ENCODE results near the gene TASOR2. TPM values are rescaled to one million over a fixed set of nuclear protein-coding genes. Genes with fewer than 3 reads are reported as not detected.

Gene TASOR2
- total RNA-seq, 1 donor from 2014 or later, result 102 TPM

DNA sequence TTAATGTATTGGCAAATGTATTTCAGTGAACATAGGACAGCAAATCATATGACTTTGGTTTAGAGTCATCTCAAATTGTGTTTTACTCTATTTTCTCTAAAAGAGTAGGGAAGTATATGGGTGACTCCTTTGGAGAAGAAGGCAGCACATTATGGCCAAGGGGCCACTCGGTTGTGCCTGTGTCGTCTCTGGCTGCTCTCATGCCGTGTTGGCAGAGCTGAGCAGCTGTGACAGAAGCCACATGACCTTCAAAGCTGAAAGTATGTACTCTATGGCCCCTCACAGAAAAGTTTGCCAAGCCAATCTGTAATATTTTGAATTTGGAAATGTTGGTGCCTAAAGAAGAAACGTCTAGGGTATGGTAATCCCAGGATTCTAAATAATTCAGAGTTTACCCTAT, 47.5 kb downstream of the TASOR2 start:
- DNase-seq (ENCODE audit: low spot score in 2 of 2) (no peak), FAIRE-seq (no peak)

Other genes starting within 250 kb of the TASOR2 start
- not detected for gene CALML5, start 185.3 kb upstream of the TASOR2 start, total RNA-seq
- under 0.01 TPM for gene CALML3, start 159.9 kb upstream of the TASOR2 start, total RNA-seq
- gene ASB13, start 18.2 kb upstream of the TASOR2 start, total RNA-seq, result 18.8 TPM
- gene GDI2, start 128.6 kb downstream of the TASOR2 start, total RNA-seq, result 612 TPM
- 6.1 TPM for gene ANKRD16, start 205.1 kb downstream of the TASOR2 start, total RNA-seq
- gene FBH1, start 205.4 kb downstream of the TASOR2 start, total RNA-seq, result 35.1 TPM